WI38 (cell line): ENCODE measurements around the gene TNPO2.

Source experiments
- H3K4me3 ChIP-seq: 2 replicates; pipeline ENCODE4 v1.5.1; 2011; ENCODE audit warnings: low read depth, mild to moderate bottlenecking, control low read depth, low read length
- TF ChIP-seq, protein P1 (sequence below): IDR thresholded peaks from 2 replicates; pipeline ENCODE4 v1.5.1; 2012; ENCODE audit warnings: low read depth, mild to moderate bottlenecking, control low read depth, low read length

TNPO2 gene

DNA sequence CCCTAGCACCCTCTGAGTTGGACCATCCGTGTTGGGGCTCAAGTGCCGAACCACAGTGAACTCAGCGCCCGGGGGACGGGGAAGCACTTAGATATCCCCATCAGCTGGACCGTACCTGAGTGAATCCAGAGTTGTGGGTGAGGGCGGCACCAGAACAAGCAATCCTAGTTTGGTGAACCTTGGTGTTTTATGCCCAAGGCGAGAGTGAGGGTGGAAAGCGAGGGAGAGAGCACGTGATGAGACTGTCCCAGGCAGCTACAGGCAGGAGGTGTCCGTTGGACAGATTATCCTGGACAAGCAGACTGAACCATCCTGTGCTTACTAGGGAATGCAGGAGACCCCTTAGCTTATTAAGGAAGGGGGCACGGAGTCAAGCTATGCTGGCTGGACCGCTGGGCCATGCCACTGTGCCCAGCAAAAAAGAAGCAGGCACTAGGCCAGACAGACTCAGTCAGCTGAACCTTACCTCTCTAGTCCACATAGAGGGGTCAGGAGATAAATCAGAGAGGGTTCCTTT is 14.2 kb upstream of the TNPO2 start:
- TF ChIP-seq, protein P1, sequence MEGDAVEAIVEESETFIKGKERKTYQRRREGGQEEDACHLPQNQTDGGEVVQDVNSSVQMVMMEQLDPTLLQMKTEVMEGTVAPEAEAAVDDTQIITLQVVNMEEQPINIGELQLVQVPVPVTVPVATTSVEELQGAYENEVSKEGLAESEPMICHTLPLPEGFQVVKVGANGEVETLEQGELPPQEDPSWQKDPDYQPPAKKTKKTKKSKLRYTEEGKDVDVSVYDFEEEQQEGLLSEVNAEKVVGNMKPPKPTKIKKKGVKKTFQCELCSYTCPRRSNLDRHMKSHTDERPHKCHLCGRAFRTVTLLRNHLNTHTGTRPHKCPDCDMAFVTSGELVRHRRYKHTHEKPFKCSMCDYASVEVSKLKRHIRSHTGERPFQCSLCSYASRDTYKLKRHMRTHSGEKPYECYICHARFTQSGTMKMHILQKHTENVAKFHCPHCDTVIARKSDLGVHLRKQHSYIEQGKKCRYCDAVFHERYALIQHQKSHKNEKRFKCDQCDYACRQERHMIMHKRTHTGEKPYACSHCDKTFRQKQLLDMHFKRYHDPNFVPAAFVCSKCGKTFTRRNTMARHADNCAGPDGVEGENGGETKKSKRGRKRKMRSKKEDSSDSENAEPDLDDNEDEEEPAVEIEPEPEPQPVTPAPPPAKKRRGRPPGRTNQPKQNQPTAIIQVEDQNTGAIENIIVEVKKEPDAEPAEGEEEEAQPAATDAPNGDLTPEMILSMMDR, result no peak

DNA sequence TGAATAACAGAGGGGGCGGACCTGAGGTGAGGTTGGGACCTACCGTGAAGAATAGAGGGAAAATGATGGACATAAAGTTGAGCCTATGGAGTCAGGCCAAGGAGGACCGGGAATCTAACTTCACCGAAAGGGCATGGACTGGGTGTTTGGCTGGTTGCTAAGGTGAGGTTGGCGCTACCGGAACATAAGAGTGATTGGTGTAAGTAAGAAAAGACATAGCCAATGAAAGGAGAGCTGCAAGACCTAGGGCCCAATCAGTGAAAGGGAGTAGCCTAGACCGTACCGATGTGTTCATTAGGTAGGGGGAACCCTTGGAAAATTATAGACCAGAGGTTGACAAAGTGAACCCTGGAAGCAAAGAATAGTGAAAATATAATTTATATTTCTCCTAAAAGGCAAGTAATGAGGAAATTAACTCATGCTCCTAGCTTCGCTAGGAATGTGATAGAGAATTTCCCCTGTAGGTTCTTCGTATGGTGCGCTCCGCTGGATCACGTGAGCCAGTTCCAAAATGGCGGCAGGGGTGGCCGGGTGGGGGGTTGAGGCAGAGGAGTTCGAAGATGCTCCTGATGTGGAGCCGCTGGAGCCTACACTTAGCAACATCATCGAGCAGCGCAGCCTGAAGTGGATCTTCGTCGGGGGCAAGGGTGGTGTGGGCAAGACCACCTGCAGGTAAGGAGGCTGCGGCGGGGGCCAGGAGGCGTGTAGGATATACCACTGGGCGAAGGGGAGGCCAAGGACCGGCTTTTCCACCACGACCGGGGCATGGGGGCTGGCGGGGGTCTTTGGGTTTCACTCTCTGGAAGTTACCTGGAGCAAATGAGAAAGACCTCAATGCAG is 13.5 kb upstream of the TNPO2 start, which contains the start of gene GET3:
TSS of gene GET3 (plus strand) at position 503 of the 840 bp plus-strand sequence. CDS start at position 512, 9 bp downstream.
- peak within 1 kb of the TSS; percentile 95 for H3K4me3 ChIP-seq
- TF ChIP-seq, protein P1, result no peak

More for the DNA sequence above, 14.2 kb upstream of the TNPO2 start:
- H3K4me3 ChIP-seq, result peak overlapping the region; percentile 95

DNA sequence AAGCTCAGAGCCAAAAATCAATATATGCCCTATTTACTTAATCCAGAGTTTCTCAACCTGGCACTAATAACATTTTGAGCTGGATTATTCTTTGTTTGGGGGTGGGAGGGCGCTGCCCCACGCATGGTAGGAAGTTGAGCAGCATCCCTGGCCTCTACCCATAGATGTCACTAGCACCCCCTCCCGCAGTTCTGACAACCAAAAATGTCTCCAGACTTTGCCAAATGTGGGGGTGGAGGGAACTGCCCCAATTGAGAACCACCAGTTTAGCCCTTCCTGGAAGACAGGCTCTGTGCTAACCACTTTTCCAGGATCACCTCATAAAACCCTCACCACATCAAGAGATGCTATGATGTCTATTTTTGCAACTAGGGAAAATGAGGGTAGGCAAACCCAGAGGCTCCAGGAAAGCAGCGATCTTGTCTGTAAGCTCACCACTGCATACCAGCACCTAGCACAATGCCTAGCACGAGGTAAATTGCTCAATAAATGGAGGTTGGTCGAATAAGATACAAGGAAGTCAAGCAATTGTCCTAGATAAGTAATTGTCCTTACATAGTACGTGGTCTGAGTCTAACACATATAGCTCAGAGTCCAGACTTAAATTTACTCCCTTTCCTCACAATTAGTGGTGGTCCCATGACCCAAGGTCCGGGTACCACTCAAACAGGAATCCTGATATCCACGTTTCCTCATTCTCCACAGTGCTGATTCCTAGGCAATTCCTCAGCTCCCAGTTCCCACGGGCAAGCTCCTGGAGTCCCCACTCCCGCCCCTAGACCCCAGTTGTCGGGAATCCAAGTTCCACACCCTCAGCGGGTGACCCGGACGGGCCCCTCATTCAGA is 9.9 kb upstream of the TNPO2 start:
- TF ChIP-seq, protein P1, result 0 out of 2 replicates have a peak, but pooled peaks have one; percentile 19

DNA sequence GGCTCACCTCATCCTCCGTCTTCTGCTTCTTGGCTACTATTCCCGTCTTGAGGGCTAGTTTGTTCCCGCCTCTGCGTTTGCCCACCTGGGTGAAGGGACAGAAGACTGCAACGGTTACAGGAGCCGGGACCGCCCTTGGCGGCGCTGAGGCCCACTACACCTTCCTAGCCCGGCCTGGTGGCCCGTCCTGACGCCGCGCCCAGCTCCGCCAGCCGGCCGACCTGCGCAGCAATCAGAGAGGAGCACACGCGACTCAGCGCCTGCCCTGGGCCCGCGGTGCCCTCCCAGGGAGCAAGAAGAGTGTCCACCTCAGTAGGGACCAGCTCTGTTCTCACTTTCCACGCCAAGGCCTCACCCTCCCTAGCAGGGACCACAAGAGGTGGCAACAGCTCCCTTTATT is 7.6 kb upstream of the TNPO2 start:
- TF ChIP-seq, protein P1, result no peak
- no peak overlapping the region for H3K4me3 ChIP-seq

More for the DNA sequence above, 9.9 kb upstream of the TNPO2 start:
- H3K4me3 ChIP-seq, result peak overlapping the region; percentile 97

DNA sequence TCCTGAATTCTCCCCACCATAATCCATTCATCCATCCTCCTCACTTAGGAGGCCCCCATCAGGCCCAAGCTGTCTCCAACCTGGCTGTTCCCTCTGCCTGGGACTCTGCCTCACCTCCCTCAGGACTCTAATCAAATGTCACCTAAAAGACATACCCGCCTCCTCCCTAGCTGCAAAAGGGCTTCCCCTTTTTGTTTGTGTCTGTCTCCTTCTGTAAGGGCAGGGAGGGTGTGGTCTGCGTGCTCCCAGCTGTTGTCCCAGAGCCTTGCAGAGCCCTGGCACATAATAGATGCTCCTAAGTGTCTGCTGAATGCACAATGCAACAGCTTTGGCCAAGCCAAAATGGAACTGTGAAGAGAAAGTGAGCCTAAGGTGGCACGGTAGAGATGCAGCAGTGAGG is 6.3 kb upstream of the TNPO2 start:
- no peak overlapping the region for H3K4me3 ChIP-seq
- TF ChIP-seq, protein P1, result no peak

DNA sequence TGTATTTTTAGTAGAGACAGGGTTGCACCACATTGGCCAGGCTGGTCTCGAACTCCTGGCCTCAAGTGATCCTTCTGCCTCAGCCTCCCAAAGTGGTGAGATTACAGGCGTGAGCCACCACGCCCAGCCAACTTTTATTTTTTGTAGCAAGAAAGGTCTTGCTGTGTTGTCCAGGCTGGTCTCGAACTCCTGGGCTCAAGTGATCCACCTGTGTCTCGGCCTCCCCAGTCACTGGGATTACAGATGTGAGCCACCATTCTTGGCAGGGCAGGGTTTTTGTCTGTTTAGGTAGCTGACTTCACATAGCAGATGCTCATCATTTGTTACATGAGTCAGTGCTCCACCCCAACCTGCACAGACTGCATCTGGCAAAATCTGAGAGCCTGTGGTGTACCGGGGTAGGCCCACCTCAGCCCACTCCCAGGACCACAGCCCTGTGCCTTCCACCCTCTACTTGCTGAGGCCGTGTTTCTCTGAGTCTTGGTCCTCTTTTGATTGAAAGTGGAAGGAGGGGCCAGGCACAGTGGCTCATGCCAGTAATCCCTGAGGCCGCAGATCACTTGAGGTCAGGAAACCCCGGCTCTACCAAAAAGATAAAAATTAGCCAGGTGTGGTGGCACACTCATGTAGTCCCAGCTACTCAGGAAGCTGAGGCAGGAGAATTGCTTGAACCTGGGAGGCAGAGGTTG is 4.2 kb upstream of the TNPO2 start:
- no peak overlapping the region for H3K4me3 ChIP-seq
- TF ChIP-seq, protein P1, result no peak
